HEK293T (cell line): ENCODE data around the gene DERA.
"Not testable (repeated sequence)": the region's sequence is repeated elsewhere in the genome, so short reads cannot be mapped to it uniquely, and the experiment has no call there.

Experiments used
- CTCF ChIA-PET: fragments of 350-600 bp; formaldehyde crosslinking; extraction: SDS; loops from one replicate; lab custom pipeline; 2021; ENCODE audit warnings: antibody characterized with exemption, inconsistent platforms; lab: Yijun Ruan, JAX
- POLR2A ChIA-PET: fragments of 350-600 bp; formaldehyde crosslinking; extraction: SDS; loops from one replicate; lab custom pipeline; 2020; ENCODE audit warnings: antibody characterized with exemption, inconsistent platforms; lab: Yijun Ruan, JAX
- DNase-seq: peaks from one replicate; pipeline ENCODE4 v3.0.0; 2012; ENCODE audit warnings: mixed read lengths; ENCODE audit errors: extremely low spot score
- ARNT ChIP-seq: fragments of 450-650 bp; IDR thresholded peaks from 2 replicates; pipeline ENCODE4 v1.6.1; 2017; ENCODE audit warnings: mild to moderate bottlenecking
- BHLHE40 ChIP-seq: fragments of 450-650 bp; IDR thresholded peaks from 2 replicates; pipeline ENCODE4 v1.6.1; 2016; ENCODE audit warnings: mild to moderate bottlenecking, moderate library complexity, borderline replicate concordance
- CTBP1 ChIP-seq: fragments of 450-650 bp; IDR thresholded peaks from 2 replicates; pipeline ENCODE4 v1.6.1; 2016; ENCODE audit warnings: borderline replicate concordance
- ELF4 ChIP-seq: fragments of 450-650 bp; IDR thresholded peaks from 2 replicates; pipeline ENCODE4 v1.6.1; 2017; ENCODE audit warnings: antibody characterized with exemption
- FOXA1 ChIP-seq: fragments of 450-650 bp; IDR thresholded peaks from 2 replicates; pipeline ENCODE4 v1.6.1; 2016; ENCODE audit warnings: mild to moderate bottlenecking
- FOXK2 ChIP-seq: fragments of 450-650 bp; IDR thresholded peaks from 2 replicates; pipeline ENCODE4 v1.6.1; 2016; ENCODE audit warnings: mild to moderate bottlenecking
- FOXM1 ChIP-seq: fragments of 450-650 bp; IDR thresholded peaks from 2 replicates; pipeline ENCODE4 v1.6.1; 2017; ENCODE audit warnings: mild to moderate bottlenecking, borderline replicate concordance
- HDGF ChIP-seq: fragments of 450-650 bp; IDR thresholded peaks from 2 replicates; pipeline ENCODE4 v1.6.1; 2017; ENCODE audit warnings: antibody characterized with exemption, borderline replicate concordance
- L3MBTL2 ChIP-seq: fragments of 450-650 bp; conservative IDR thresholded peaks from 2 replicates; pipeline ENCODE4 v1.6.1; 2016; ENCODE audit warnings: mild to moderate bottlenecking
- LEF1 ChIP-seq: fragments of 450-650 bp; IDR thresholded peaks from 2 replicates; pipeline ENCODE4 v1.6.1; 2017; ENCODE audit warnings: mild to moderate bottlenecking, borderline replicate concordance
- NFRKB ChIP-seq: fragments of 450-650 bp; IDR thresholded peaks from 2 replicates; pipeline ENCODE4 v1.6.1; 2016; ENCODE audit warnings: mild to moderate bottlenecking, moderate library complexity
- SP1 ChIP-seq: fragments of 450-650 bp; IDR thresholded peaks from 2 replicates; pipeline ENCODE4 v1.6.1; 2017
- SUZ12 ChIP-seq: fragments of 450-650 bp; IDR thresholded peaks from 2 replicates; pipeline ENCODE4 v1.6.1; 2016; ENCODE audit warnings: mild to moderate bottlenecking
- TARDBP ChIP-seq: fragments of 450-650 bp; IDR thresholded peaks from 2 replicates; pipeline ENCODE4 v1.6.1; 2016
- ZNF384 ChIP-seq: fragments of 450-650 bp; IDR thresholded peaks from 2 replicates; pipeline ENCODE4 v1.6.1; 2016
- TF ChIP-seq, protein P1 (sequence below): fragments of 450-650 bp; IDR thresholded peaks from 2 replicates; pipeline ENCODE4 v1.6.1; 2016

The DERA gene

DNA sequence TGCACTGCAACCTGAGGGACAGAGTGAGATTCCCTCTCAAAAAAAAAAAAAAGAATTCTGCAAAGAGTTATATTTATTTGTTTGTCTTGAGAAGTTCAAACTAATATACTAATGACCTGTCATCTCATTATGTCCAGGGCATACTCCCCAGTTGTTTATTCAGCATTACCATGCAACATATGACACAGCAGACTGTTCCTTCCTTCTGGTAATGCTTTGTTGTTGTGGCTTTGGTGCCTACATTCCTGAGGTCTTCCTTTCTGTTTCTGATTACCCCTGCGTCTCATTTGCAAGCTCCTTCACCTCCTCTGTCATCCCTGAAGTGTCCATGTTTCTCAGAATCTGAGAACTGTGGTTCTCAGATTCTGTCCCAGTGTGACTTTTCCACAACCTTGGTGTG, 55.3 kb downstream of the DERA start:
- no peak for DNase-seq
- ChIA-PET CTCF (interaction anchor here (0.7 kb wide), 1 partner anchor 1389 kb away, joined by 4 read pairs; no protein-coding TSS in a partner anchor), POLR2A (no interaction called here)
- TF ChIP-seq L3MBTL2 = no peak
- no peak for TF ChIP-seq ZNF384
- TF ChIP-seq ARNT = no peak
- TF ChIP-seq FOXA1 = no peak
- no peak for TF ChIP-seq HDGF
- TF ChIP-seq, protein P1, sequence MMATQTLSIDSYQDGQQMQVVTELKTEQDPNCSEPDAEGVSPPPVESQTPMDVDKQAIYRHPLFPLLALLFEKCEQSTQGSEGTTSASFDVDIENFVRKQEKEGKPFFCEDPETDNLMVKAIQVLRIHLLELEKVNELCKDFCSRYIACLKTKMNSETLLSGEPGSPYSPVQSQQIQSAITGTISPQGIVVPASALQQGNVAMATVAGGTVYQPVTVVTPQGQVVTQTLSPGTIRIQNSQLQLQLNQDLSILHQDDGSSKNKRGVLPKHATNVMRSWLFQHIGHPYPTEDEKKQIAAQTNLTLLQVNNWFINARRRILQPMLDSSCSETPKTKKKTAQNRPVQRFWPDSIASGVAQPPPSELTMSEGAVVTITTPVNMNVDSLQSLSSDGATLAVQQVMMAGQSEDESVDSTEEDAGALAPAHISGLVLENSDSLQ = no peak
- TF ChIP-seq SP1 = no peak
- TF ChIP-seq TARDBP = no peak
- TF ChIP-seq FOXM1 = no peak
- no peak for TF ChIP-seq NFRKB
- TF ChIP-seq ELF4 = no peak
- TF ChIP-seq CTBP1 = no peak
- no peak for TF ChIP-seq FOXK2
- no peak for TF ChIP-seq LEF1
- no peak for TF ChIP-seq SUZ12
- no peak for TF ChIP-seq BHLHE40

DNA sequence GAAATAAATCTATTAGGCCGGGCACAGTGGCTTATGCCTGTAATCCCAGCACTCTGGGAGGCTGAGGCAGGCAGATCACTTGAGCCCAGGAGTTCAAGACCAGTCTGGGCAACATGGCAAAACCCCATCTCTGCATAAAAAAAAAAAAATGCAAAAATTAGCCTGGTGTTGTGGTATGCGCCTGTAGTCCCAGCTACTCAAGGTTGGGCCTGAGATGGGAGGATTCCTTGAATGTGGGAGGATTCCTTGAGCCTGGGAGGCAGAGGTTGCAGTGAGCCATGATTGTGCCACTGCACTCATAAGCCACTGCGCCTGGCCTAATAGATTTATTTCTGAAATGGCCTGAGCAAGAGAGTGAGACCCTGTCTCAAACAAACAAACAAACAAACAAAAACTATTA, 55.9 kb downstream of the DERA start:
- DNase-seq, POLR2A ChIA-PET: not testable (repeated sequence)
- CTCF ChIA-PET = interaction anchor here (0.9 kb wide), 1 partner anchor 12 kb away, joined by 3 read pairs; no protein-coding TSS in a partner anchor

DNA sequence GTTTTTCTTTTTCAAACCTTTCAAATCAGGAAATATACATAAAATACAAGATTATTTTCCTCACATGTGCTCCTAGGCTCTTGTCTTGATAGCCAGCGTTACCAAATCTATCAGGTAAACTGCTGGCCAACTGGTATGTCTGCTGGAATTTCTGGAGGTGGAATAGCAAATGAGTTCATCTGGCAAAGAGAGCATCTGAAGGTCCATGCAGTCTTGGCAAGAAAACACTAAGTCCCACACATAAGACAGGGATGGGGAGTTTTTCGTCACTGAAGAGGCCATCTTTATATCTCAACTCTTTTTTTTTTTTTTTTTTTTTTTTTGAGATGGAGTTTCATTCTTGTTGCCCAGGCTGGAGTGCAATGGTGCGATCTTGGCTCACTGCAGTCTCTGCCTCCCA, 60.1 kb downstream of the DERA start:
- ChIA-PET CTCF (no interaction called here), POLR2A (no interaction called here)

DNA sequence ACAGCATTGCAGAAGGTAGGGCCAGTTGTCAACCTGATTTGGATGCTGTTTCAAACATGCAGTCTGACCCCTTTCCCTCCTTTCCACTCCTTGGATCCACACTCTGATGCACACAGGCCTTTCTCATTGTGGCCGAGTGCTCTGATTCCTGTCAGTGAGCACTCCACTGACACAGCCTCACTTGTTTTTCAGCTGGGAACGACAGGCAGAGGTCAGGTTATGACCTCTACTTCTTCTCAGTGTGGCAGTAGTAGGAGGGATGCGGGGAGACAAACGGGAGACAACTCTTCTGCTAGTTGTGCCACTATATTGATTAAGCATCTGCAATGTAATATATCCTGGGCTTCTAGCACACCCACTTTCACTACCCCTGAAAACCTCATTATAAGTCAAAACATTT, 61.8 kb downstream of the DERA start:
- ChIA-PET CTCF (no interaction called here), POLR2A (no interaction called here)
- no peak for DNase-seq
- TF ChIP-seq L3MBTL2 (no peak), CTBP1 (no peak), SP1 (no peak), FOXA1 (no peak), NFRKB (no peak), FOXK2 (no peak), BHLHE40 (no peak), LEF1 (no peak), ZNF384 (no peak), FOXM1 (no peak), ELF4 (no peak), HDGF (no peak), ARNT (no peak), TARDBP (no peak), SUZ12 (no peak)
- TF ChIP-seq, protein P1 = no peak

More for the DNA sequence above, 60.1 kb downstream of the DERA start:
- DNase-seq = no peak
- TF ChIP-seq FOXA1 (no peak), CTBP1 (no peak), SUZ12 (no peak), HDGF (no peak), FOXK2 (no peak), FOXM1 (no peak), BHLHE40 (no peak), ZNF384 (no peak), LEF1 (no peak), L3MBTL2 (no peak), SP1 (no peak), ARNT (no peak), TARDBP (no peak), ELF4 (no peak)
- TF ChIP-seq, protein P1 = no peak

DNA sequence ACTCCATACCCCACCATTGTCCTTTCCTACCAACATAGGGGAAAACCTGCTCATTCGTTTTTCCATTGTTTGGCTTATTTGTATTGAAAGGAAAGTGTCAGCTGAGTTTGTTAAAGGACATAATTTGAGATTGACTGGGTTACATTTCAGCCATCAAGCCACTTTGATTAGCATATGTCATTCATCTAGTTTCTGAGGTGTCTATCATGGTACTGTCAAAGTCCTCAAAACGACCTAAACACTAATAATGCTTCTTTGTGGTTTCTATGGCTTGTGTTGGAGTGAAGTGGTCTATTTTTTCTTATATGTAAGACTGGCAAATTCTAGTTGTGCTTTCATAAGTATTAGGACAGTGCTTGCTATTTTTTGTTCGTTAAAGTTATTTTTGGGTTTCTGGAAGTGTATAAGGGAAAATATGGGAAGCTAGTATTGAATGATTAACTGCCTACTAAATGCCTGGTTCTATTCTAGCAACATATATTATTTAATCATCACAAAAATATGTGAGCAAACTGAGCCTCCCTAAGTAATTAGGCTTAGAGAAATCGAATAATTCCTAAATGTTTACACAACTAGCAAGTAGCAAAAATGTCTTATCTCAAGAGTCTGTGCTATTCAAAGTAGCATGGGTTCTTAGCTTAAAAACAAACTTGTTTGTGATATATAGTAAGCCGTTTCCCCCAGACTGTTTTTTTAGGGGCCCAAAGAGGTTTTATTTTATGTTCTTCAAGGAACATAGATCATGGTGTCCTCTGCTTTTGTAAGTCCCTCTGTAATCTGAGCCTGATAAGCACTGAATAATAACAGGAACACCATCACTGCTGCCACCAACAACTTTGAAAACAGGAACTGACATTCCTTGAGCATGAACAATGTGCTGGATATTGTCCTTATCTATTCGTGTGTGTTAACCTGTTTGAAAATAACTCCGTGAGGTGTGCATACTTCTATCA, 67.1 kb downstream of the DERA start:
- TF ChIP-seq L3MBTL2 (no peak), ARNT (no peak), ZNF384 (no peak), HDGF (no peak), ELF4 (no peak), BHLHE40 (no peak)
- TF ChIP-seq, protein P1 = no peak
- ChIA-PET CTCF (interaction anchor here (0.6 to 1.1 kb wide), 5 partner anchors 9 to 408 kb away, joined by 3 to 4 read pairs (median 3); no protein-coding TSS in a partner anchor), POLR2A (no interaction called here)
- DNase-seq = no peak
